Measurements from ENCODE around the gene RNF138. TPM values are rescaled to one million over a fixed set of nuclear protein-coding genes. Genes with fewer than 3 reads are reported as not detected.
A peak's percentile ranks its signal among the peaks of the same experiment; 100 is the strongest.

RNF138 gene
- total RNA-seq, 1 donor from 2014 or later = 25.8 TPM

- H3K4me3 ChIP-seq = no peak overlapping the region
- no peak overlapping the region for H3K27ac ChIP-seq
- intact Hi-C loops (cut with DNase I) = no loop called here
- ATAC-seq = no peak
- no peaks in the 10 kb centered on the region for H3K4me1 ChIP-seq
- no peak for DNase-seq
- H3K9me3 ChIP-seq = no peaks in the 10 kb centered on the region
- no peak for TF ChIP-seq CTCF (IDR thresholded peaks at IDR 0.05)
- no peaks in the 10 kb centered on the region for H3K27me3 ChIP-seq
- no peaks in the 10 kb centered on the region for H3K36me3 ChIP-seq
Observed at GRCh38 chr18:32057624-32058165, 34.0 kb upstream of the RNF138 start.

- intact Hi-C loops (cut with DNase I) = no loop called here
- no peaks in the 10 kb centered on the region for H3K4me1 ChIP-seq
Observed at GRCh38 chr18:32060026-32060425, 31.6 kb upstream of the RNF138 start.

DNA sequence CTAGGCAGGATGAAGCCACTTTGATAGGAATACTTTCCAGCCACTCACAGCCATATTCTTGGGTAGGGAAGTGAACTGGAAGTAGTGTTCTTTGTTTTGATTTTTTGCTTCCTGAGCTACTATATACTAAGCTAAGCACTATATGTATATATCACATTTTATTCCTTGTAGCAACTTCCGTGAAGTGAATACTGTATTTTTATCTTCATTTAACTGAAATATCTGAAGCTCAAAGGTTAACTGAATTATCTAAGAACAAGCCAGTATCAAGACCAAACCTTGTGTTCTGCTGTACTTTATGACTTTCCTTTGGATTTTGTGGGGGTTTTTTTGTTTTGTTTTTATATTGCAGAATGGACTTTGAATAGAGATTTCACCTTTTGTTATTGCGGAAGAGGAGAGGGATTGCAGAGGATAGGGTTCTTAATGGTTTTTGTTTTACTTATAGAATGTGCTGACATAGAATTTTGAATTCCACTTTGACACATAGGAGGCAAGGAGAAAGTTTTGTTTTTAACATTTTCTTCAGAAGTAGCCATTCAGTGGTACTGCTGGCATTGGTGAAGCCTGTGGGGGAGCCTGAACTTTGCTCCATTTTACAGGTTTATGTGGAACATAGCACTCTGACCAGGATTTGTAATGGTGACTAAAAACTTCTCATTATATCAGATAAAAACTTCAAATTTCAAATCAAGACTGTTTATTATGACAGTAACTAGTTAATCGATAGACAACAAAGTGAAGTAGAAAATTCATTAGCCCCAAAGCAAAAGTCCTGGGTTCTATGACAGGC lies 24.1 kb upstream of the RNF138 start:
- intact Hi-C loops (cut with DNase I) = no loop called here

More at GRCh38 chr18:32060026-32060425, 31.6 kb upstream of the RNF138 start:
- Histone ChIP-seq H3K27me3 (no peaks in the 10 kb centered on the region), H3K27ac (no peak overlapping the region), H3K36me3 (no peaks in the 10 kb centered on the region), H3K4me3 (no peak overlapping the region), H3K9me3 (no peaks in the 10 kb centered on the region)
- no peak for ATAC-seq
- TF ChIP-seq CTCF (IDR thresholded peaks at IDR 0.05) = no peak
- DNase-seq = no peak

DNA sequence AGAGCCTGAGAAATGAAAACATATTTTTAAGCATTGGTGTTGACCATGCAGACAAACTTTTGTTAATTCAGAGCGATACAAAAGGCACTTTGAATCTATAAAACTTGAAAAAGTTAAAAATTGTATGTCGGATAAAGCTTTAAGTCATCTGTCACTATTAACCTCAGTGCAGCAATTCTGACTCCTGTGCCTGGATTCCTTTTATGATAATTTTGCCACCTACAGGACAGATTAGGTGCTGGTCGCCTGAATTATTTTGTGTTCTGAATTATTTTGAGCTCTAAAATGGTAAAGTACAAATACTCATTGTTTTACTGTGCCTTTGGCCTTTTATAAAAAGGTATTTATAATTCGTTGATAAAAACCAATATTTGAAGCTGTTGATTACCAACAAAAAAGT lies 19.4 kb upstream of the RNF138 start:
- intact Hi-C loops (cut with DNase I) = no loop called here
- Histone ChIP-seq H3K4me1 (no peaks in the 10 kb centered on the region), H3K4me3 (no peak overlapping the region), H3K9me3 (no peaks in the 10 kb centered on the region), H3K36me3 (no peaks in the 10 kb centered on the region), H3K27me3 (no peaks in the 10 kb centered on the region), H3K27ac (no peak overlapping the region)
- DNase-seq (no peak), ATAC-seq (peak; percentile 36)
- TF ChIP-seq CTCF (IDR thresholded peaks at IDR 0.05) = peak; percentile 50

More for the DNA sequence above, 24.1 kb upstream of the RNF138 start:
- TF ChIP-seq CTCF (IDR thresholded peaks at IDR 0.05) = no peak
- H3K4me1 ChIP-seq = no peaks in the 10 kb centered on the region
- no peak for ATAC-seq
- DNase-seq = no peak
- no peaks in the 10 kb centered on the region for H3K36me3 ChIP-seq
- no peak overlapping the region for H3K27ac ChIP-seq
- H3K4me3 ChIP-seq = no peak overlapping the region
- no peaks in the 10 kb centered on the region for H3K27me3 ChIP-seq
- no peaks in the 10 kb centered on the region for H3K9me3 ChIP-seq

GRCh38 chr18:32074206-32074605 lies 17.5 kb upstream of the RNF138 start:
- TF ChIP-seq CTCF (IDR thresholded peaks at IDR 0.05) = no peak
- Histone ChIP-seq H3K9me3 (no peaks in the 10 kb centered on the region), H3K27ac (no peak overlapping the region), H3K27me3 (no peaks in the 10 kb centered on the region), H3K4me3 (no peak overlapping the region), H3K4me1 (no peaks in the 10 kb centered on the region), H3K36me3 (no peaks in the 10 kb centered on the region)
- ATAC-seq (no peak), DNase-seq (no peak)
- intact Hi-C loops (cut with DNase I) = no loop called here

Data from upper lobe of right lung (tissue), 1 donor.